ELF-1 (cell line): ENCODE measurements around the gene SYNM.

Source experiments
- DNase-seq: peaks from one replicate; pipeline ENCODE4 v3.0.0-alpha.2; 2016; ENCODE audit warnings: low read depth, low spot score

SYNM gene

GRCh38 chr15:99167201-99167600 is 62.3 kb downstream of the SYNM start:
- no peak for DNase-seq

DNA sequence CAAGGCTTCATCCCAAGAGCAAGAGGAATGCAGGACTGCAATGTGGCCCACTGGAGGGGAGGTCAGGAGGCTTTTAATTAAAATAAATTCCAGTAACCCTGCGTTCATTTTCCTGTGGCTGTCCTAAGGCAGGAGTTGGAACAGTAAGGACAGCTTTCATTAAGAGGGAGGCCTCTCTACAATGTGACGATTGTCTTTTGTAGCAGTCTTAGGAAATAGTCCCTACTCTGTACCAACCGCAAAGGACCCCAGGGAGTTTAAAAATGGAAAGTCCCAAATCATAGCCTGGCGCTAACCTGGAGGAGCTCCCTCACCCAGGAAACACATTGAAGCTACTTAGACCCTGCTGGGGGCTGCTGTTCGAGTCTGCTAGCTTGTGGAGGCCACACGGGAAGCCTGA is 62.8 kb downstream of the SYNM start:
- no peak for DNase-seq

DNA sequence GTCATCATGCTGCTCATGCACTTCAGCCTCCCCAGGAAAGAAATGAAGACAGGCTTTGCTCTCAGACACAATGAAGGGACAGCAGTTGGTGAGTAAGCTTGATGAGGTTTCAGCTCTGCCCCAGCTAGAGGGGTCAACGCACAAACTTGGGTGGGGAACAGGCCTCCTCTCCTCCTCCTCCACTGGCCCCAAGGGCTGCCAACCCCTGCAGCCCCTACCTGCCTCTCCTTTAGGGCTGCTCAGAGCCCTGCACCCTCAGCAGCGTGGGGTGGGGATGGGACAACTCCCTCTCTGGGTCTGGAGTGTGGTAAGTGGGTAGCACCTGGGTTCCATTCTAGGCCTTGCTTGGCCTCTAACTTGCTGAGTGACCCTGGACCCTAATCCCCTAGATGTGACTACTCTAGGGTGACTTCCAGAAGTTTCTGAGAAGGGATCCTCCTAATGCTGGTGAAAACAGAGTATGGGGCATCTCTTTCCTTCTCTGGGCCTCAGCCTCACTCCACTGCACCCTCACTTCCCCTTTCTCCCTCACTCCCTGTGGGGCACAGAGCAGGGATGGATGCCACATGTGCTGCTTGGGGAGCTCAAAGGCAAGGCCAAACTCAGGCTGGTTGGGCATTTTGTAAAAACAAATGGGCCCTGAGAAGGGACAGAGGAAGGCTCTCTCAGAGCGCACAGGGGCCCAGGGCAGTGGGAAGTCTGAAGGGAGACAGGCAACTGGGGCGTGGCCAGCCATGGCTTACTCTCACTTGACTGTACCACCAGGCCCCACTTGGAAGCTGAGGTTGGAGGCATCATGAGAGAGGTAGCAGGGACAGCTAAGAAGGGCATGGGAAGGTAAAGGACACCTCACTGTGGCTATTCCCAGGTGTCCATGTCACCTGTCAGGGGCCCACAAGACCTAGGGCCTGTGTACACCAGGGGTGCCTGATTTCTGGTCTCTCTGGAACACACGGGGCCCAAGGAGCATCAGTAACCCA is 64.0 kb downstream of the SYNM start:
- no peak for DNase-seq

GRCh38 chr15:99169769-99170311 is 65.0 kb downstream of the SYNM start:
- no peak for DNase-seq

- no peak for DNase-seq
Measured at GRCh38 chr15:99170476-99171065, 65.7 kb downstream of the SYNM start.

DNA sequence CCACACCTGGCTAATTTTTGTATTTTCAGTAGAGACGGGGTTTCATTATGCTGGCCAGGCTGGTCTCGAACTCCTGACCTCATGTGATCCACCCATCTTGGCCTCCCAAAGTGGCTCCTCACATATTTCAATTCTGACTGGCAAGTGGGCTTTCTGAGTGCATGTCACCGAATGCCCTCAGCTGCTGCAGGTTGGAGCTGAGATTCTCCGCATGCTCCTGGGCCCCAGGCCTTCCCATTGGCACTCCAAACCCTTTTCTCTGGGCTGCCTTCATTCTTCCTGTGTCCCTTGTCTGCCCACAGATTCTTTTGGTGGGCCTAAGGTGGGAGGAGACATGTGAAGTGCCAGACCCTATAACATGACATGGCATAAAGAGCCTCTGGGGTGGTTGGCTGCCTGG is 67.3 kb downstream of the SYNM start:
- DNase-seq, result no peak

- peak; percentile 60 for DNase-seq
Measured at GRCh38 chr15:99172989-99173388, 68.1 kb downstream of the SYNM start.

GRCh38 chr15:99174567-99175395 is 69.9 kb downstream of the SYNM start:
- peak; percentile 57 for DNase-seq

DNA sequence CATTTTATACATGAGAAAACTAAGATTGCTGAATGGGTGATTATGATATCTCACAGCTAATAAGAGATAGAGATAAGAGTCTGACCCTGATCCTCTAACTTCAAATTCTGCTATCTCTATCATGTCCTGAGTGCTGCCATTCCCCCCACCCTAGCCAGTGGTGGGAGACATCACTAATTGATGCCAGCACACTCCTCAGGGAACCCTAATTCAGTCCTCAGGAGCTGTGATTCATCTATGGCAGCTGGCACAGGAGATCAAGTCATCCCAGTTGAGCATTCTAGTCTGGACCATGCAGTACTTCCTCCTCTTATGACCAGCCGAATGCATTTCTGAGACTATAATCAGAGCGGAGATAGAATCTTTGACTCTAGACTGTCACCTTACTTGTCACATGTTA is 71.9 kb downstream of the SYNM start:
- no peak for DNase-seq

- no peak for DNase-seq
Measured at GRCh38 chr15:99177679-99178078, 72.8 kb downstream of the SYNM start.

- DNase-seq, result no peak
Measured at GRCh38 chr15:99180086-99180963, 75.4 kb downstream of the SYNM start.

GRCh38 chr15:99180964-99181306 is 76.1 kb downstream of the SYNM start:
- DNase-seq, result no peak

- peak; percentile 29 for DNase-seq
Measured at GRCh38 chr15:99181545-99181971, 76.7 kb downstream of the SYNM start.

DNA sequence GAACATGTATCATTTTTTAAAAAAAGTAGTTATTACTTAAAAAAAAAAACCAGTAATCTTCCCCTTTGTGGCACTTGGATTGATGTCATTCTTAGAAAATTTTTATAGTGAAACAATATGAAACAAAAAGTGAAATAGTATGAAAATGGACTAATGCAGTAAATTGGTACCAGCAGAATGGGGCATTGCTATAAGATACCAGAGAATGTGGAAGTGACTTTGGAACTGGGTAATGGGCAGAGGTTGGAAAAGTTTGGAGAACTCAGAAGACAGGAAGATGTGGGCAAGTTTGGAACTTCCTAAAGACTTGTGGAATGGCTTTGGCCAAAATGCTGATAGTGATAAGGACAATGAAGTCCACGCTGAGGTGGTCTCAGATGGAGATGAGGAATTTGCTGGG is 77.9 kb downstream of the SYNM start:
- DNase-seq, result no peak
